ENCODE data around the gene UGDH.
"Not testable (repeated sequence)": the region's sequence is repeated elsewhere in the genome, so short reads cannot be mapped to it uniquely, and the experiment has no call there.

Gene UGDH

DNA sequence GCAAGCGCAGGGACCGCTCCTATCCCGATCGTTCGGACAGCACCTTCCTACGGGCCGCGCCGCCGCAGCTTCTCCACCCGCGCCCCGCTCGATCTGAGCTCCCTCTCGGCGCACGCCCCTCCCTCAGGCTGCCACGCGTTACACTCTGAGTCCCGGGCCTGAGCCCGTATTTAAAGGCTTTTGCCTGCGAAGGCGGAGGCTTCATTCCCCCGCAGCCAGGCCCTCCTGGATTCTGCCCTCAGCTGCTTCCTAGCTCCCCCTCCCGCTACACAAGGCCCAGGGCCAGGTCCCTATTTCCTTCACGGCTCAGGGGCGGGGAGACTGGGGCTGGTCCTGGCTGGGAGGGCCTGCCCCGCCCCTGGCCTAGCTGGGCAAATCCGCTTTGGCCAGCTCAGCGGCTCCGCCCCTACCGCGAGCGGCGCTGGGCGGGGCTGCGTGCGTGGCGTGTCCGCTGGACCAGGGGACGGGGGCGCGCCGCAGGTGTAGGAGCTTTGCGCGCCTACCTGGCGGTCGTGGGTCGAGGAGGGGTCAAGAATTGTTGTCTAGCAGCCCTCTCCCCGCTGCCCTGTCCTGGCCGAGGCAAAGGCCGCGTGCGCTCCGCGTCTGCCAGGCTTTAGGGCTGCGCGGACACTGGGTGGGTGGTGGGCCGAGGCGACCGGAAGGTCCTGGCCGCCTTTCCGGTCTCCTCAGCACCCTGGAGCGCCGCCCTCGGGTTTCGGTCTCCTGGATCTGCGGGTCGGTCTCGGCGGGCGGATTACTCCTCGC is at the start of gene UGDH:
Gene UGDH (minus strand): TSS at position 144 of the 765 bp plus-strand sequence. CDS start 5,927 bp downstream, outside the sequence.
- peak; percentile 94 for FAIRE-seq
- peak; percentile 92 for DNase-seq (ENCODE audit: insufficient read length, low spot score)

DNA sequence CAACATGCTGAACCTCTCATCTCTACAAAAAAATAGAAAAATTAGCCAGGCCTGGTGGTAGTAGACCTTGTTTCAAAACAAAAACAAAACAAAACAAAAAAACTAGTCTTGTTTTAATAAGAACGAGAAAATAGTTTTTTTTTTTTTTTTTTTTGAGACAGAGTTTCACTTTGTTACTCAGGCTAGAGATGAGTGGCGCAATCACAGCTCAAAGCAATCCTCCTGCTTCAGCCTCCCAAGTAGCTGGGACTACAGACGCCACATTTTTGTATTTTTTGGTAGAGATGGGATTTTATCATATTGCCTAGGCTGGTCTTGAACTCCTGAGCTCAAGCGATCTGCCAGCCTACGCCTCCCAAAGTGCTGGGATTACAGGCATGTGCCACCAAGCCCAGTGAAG is 47.7 kb upstream of the UGDH start:
- DNase-seq (ENCODE audit: insufficient read length, low spot score): no peak
- FAIRE-seq: no peak

DNA sequence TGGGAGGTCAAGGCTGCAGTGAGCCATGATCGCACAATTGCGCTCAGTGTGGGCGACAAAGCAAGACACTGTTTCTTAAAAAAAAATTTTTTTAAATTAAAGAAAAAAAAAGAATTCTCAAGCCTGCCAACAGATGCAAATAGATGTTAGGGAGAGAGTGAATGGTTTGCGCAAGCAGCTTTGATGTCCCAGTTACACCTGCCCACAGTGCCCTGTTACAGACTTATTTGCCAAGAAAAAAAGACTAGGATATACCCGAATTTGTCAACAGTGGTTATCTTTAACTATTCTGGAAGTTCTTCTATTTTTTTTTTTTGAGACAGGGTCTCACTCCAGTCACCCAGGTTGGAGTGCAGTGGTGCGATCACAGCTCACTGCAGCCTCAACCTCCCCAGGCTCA is 44.3 kb upstream of the UGDH start:
- no peak for FAIRE-seq

DNA sequence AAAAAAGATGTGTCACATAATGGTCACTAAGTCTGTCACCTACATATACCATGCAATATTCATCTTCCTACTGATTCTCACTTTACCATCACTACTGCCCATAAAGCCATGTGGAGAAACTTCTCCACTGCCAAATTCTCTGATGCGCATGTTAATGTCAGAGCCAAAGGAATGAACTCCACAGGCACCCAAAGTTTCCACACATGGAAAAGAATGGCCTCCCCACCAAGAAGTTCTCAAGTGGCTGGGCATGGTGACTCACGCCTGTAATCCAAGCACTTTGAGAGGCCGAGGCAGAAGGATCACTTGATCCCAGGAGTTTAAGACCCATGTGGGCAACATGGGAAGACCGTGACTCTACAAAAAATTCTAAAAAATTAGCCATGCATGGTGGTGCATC is 43.8 kb upstream of the UGDH start:
- no peak for FAIRE-seq
- no peak for DNase-seq (ENCODE audit: insufficient read length, low spot score)

More for the DNA sequence above, 44.3 kb upstream of the UGDH start:
- DNase-seq (ENCODE audit: insufficient read length, low spot score): no peak

DNA sequence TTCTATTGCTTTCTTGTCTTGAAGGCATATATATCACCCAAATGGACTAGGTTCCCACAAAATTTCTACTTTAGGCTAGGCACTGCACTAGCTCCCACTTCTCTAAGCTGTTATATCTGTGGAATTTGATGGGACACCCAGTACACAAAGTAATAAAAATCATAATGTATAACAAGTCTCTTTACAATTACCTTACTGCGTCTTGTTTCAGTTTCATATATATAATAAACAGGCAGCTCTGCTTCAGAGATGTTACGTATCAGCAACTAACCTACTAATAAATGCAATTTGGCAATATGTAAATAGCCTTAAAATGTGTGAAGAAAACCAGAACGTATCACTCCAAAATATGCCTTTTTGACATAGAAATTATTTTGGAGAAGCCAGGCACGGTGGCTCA is 42.0 kb upstream of the UGDH start:
- DNase-seq (ENCODE audit: insufficient read length, low spot score) (no peak), FAIRE-seq (peak; percentile 75)

DNA sequence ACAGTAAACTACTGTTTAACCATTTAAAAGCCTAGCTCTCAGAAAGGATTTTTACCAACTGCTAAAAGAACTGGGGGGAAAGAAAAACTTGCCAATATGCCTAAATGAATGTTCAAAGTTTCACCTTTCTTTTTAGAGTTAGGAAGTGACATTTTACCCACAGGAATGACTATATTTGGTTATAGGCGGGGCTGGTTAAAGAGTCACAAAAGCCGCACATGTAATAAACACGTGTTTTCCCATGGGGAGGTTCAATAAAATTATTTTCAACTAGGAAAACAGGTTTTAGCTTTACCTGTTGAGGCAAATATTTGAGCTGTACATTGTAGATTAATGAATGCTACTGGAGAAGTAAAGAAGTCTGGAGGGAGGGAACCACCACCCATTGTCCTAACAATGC is 41.6 kb upstream of the UGDH start:
- DNase-seq (ENCODE audit: insufficient read length, low spot score): peak; percentile 9
- no peak for FAIRE-seq

DNA sequence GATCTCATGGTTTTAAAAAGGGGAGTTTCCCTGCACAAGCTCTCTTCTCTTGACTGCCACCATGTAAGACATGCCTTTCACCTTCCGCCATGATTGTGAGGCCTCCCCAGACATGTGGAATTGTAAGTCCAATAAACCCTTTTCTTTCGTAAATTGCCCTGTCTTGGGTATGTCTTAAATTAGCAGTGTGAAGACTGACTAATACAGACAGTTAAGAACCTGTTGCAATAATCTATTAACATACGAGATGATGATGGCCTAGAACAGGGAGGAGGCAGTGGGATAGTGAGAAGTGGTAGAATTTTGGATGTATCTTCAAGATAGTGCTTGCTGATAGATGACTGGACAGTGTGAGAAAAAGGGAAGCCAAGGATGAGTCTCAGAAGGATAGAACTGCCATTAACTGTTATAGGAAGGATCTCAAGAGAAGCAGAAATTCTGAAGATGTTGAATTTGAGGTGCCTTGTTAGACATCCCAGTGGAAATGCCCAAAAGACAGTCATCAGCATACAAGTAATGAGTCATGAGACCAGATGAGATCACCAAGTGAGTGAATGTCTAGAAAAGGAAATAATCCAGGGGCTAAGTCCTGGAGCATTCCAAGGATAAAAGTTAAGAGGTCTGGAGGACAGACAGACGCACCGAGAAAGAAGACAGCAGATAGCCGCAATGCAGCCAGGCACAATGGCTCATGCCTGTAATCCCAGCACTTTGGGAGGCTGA is 38.8 kb upstream of the UGDH start:
- no peak for DNase-seq (ENCODE audit: insufficient read length, low spot score)
- no peak for FAIRE-seq

DNA sequence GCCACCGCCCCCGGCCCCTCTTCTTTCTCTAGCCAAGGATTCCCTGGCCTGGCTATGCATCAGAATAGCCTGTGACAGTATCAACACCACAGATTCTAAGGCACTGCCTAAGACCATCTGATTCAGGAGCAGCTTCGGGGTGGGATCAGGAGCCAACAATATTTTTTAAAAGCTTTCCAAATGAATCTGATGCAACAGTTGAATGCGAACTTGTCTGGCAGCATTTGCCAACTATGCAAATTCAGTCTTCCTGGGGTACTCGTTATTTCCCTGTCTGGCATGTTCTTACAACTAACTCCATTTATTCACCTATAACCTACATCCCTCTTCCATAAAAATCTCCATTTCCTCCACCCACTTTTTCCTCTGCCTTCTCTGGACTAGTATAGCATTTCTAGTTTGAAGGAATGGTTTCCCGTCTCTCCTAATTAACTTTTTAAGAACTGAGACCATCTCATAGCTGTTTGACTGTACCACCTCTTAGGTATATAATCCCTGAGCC is 36.2 kb upstream of the UGDH start:
- no peak for DNase-seq (ENCODE audit: insufficient read length, low spot score)
- FAIRE-seq: no peak

DNA sequence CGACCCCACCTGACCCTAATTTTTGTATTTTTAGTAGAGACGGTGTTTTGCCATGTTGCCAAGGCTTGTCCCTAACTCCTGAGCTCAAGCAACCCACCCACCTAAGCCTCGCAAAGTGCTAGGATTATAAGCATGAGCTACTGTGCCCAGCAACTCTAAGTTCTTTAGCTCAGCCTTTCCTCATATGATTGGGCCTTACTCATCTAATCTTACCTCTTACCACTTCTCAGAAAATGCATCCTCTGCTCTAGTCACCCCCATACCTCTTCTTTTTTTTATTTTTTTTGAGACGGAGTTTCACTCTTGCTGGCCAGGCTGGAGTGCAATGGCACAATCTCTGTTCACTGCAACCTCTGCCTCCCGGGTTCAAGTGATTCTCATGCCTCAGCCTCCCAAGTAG is 35.6 kb upstream of the UGDH start:
- DNase-seq (ENCODE audit: insufficient read length, low spot score) (no peak), FAIRE-seq (no peak)

DNA sequence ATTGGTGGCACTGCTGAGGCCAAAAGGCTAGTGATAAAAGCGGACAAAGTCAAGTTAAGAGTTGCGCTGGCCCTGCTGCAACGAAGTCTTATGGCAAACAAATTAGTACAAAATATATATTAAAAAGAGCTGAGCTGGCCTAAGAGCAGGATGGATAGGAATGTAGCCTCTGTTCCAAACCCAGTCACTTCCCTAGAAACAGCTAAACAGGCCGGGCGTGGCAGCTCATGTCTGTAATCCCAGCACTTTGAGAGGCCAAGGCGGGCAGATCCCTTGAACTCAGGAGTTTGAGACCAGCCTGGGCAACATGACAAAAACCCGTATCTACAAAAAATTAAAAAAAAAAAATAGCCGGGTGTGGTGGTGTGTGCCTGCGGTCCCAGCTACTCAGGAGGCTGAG is 32.4 kb upstream of the UGDH start:
- no peak for FAIRE-seq
- no peak for DNase-seq (ENCODE audit: insufficient read length, low spot score)

DNA sequence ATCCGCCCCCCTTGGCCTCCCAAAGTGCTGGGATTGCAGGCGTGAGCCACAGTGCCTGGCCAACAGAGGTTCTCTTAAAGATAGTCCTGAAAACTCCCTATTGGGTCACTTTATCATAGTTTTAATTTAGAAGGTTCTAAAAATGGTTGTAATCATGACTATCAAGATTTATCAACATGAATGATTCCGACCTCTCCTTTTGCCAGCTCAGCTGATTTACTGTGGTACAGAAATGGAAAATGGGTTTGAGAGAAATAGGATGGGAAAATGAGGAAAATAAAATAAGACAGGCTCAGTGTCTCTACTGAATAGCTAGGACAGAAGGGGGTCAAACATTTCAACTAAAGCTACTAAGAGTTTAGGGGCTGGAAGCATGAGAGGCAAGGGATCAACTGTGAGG is 28.2 kb upstream of the UGDH start:
- FAIRE-seq: no peak
- no peak for DNase-seq (ENCODE audit: insufficient read length, low spot score)

DNA sequence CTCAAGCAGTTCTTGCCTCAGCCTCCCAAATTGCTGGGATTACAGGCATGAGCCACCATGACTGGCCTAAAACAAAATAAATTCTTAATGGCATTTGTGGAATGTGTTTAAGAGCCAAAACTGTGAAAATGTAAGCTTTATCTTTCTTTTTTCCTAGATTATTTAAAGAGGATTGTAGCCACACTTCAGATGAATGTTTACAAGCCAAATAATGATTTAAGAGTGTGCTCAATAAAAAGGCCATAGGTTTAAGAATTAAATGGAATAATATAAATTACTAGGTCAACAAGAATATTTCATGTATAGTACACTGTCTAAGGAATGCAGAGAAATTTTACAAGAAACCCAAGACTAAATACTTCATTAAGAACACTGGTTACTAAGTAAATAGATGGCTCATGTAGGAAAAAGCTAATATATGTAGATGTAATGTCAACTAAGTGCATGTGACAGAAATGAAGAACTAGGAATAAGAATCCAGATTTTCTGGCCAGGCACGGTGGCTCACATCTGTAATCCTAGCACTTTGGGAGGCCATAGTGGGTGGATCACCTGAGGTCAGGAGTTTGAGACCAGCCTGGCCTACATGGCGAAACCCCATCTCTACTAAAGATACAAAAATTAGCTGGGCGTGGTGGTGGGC is 21.3 kb upstream of the UGDH start:
- FAIRE-seq: no peak
- no peak for DNase-seq (ENCODE audit: insufficient read length, low spot score)

DNA sequence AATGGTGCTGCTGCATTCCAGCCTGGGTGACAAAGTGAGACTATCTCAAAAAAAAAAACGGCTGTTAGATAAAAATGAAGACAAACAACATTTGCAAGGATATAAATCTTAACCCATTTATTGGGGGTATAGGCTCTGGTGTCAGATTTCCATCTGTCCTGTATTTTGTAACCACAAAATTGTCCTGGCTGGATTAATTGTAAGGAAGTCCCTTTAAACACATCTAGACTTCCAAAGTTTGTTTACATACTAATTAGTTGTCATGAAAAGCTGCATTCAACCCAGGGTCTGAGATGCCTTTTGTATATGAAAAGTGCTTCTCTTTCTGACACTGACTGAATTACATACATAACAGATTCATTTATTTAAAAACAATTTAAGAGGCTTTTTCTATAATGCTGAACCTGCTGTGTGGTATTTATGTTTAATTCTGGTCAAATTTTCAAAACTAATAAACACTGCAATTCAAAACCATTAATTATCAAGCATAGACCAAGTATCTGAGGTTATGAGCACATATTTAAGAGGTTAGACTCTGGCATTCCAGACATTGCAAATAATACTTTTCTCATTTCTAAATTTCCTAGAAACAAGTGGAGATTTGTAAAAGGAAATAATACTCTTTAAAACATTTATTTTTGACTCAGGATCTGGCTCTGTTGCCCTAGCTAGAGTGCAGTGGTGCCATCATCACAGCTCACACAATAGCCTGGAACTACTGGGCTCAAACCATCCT is 17.5 kb upstream of the UGDH start:
- DNase-seq (ENCODE audit: insufficient read length, low spot score): no peak
- no peak for FAIRE-seq

DNA sequence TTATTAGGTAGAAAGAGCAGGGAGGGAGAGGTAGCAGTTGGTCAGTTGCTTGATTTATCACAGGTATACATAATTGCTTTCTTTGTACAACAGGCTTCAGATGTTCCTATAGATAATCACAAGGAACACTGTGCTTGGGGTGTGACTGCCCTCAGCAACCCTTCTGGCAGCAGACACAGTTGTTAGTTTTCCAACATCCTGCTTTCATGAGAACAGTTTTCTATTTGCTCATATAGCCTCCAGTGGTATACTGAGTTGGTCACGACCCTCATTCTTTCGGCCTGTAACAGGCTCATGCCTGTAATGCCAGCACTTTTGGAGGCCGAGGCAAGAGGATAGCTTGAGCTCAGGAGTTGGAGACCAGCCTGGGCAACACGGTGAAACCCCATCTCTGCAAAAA is 16.8 kb upstream of the UGDH start:
- FAIRE-seq; DNase-seq (ENCODE audit: insufficient read length, low spot score): not testable (repeated sequence)

DNA sequence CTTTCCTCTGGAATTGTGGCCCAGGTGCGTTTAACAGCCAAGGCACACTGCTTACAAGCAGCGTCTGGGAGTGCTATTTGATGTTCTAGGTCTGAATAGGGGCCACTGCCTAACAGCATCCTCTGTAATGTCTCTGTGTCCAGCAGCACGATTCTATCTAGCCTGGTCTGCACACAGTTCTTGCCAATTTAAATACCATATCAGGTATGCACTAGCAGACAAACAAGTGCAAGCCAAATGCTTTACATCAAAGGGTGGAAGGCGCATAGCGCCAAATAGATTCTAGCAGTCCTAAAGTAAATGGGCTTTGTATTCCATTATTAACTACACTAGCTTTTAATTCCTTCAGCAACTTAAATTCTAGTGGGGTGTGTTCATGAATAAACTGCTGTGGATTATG is 15.8 kb upstream of the UGDH start:
- no peak for FAIRE-seq

DNA sequence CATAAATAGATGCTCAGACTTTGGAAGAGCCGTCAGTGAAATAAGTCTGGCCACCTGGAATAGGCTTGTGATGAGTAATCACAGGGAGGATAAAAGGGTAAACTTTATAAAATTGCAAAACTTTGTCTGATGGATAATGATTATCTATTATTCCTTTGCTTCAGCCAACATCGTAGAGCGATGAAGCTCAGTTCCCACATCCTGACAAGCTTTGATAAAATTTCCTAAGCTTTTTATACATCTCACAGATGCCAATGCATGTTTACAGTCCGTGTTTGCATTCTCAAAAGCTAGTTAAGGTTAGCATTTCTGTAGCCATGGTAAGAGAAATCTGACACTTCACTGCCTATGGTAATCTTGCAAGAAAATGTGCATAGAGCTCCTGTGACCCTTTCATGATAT is 15.4 kb upstream of the UGDH start:
- FAIRE-seq: no peak

More for the DNA sequence above, 15.8 kb upstream of the UGDH start:
- DNase-seq (ENCODE audit: insufficient read length, low spot score): no peak

DNA sequence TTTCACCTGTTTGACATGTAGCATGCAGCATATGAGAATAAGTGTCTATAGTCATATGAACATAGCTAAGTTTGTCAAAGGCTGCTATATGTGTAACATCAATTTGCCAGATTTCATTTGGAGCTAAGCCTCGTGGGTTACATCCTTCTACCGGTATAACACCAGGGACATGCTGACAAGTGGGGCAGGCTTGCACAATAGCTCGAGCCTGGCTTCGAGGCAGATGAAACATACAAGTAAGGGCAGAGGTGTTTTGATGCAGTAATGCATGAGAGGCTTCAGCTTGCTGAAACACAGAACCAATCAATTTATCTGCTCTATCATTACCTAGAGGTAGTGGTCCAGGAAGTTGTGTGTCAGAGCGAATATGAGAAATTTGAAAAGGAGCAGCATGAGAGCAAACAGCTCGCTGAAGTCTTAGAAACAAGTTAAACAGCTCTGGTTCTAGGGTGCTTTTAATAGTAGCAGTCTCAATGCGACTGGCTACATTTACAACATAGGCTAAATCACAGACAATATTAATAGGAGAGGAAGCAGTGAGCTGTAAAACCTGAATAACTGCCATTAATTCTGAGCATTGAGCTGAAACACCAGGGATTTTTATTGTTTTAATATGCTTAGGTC is 14.9 kb upstream of the UGDH start:
- FAIRE-seq: peak; percentile 39
- DNase-seq (ENCODE audit: insufficient read length, low spot score): no peak

More for the DNA sequence above, 15.4 kb upstream of the UGDH start:
- DNase-seq (ENCODE audit: insufficient read length, low spot score): no peak

DNA sequence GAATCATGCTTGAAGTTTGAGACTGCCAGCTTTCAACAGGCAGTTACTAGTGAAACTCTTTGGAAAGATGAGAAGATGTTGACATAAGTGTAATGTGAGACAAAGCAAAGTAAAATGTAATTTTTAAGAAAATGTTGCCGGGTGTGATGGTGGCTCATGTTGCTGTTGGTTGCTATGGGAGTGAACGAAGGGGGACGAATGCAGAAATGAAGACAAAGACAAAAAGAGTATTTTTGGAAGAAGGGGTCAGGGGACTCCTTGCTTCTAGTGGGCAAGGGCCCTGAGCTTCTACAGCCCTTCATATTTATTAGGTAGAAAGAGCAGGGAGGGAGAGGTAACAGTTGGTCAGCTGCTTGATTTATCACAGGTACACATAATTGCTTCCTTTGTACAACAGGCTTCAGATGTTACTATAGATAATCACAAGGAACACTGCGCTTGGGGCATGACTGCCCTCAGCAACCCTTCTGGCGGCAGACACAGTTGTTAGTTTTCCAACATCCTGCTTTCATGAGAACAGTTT is 11.9 kb upstream of the UGDH start:
- no peak for FAIRE-seq
- no peak for DNase-seq (ENCODE audit: insufficient read length, low spot score)

DNA sequence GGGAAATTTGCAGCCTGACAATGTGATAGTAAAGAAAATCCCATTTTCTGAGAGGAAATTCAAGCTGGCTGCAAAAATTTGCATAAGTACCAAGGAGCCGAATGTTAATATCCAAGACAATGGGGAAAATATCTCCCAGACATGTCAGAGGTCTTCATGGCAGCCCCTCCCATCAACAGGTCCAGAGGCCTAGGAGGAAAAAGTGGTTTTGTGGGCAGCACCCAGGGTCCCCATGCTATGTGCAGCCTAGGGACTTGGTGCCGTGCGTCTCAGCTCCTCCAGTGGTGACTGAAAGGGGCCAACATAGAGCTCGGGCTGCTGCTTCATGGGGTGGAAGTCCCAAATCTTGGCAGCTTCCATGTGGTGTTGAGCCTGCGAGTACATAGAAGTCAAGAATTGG is 6.3 kb upstream of the UGDH start:
- DNase-seq (ENCODE audit: insufficient read length, low spot score) (no peak), FAIRE-seq (no peak)

DNA sequence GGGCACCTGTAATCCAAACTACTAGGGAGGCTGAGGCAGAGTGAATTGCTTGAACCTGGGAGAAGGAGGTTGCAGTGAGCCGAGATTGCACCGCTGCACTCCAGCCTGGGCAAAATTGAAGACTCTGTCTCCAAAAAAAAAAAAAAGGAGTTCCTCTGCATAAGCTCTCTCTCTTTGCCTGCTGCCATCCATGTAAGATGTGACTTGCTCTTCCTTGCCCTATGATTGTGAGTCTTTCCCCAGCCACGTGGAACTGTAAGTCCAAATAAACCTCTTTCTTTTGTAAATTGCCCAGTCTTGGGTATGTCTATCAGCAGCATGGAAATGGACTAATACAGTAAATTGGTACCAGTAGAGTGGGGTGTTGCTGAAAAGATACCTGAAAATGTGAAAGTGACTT is 5.0 kb upstream of the UGDH start:
- not testable (repeated sequence) for DNase-seq (ENCODE audit: insufficient read length, low spot score); FAIRE-seq
